Upper lobe of left lung (tissue), 4 donors: Measurements from ENCODE around the gene ARHGAP26.
"Not testable (repeated sequence)": the region's sequence is repeated elsewhere in the genome, so short reads cannot be mapped to it uniquely, and the experiment has no call there.

Experiments
- CTCF ChIP-seq, 6 experiments: fragments of 450-650 bp in 4 of 6; fragments of 200-600 bp in 2 of 6; sonication (generic) in 2 of 6; IDR thresholded peaks; one replicate each; pipeline ENCODE4 v1.5.1; 2016 to 2019; ENCODE audit warnings: antibody characterized with exemption in 6 of 6
- EP300 ChIP-seq, 4 donors: sonication (generic); formaldehyde crosslinking; IDR thresholded peaks; one replicate each; pipeline ENCODE4 v1.5.1; 2017; ENCODE audit warnings: antibody characterized with exemption in 4 of 4, control low read depth in 2 of 4
- POLR2A ChIP-seq, 4 donors: fragments of 450-650 bp; IDR thresholded peaks; one replicate each; pipeline ENCODE4 v1.5.1; 2016 to 2017; ENCODE audit warnings: antibody characterized with exemption in 4 of 4, mild to moderate bottlenecking in 2 of 4
- POLR2AphosphoS5 ChIP-seq, 2 donors: sonication (generic); formaldehyde crosslinking; IDR thresholded peaks; one replicate each; pipeline ENCODE4 v1.5.1; 2017; ENCODE audit warnings: antibody characterized with exemption in 2 of 2

- not testable (repeated sequence) for TF ChIP-seq CTCF, POLR2AphosphoS5, POLR2A, EP300 (IDR thresholded peaks at IDR 0.05)
These were observed 219.9 kb downstream of the ARHGAP26 start for GRCh38 chr5:142990073-142990472.
